Measurements from ENCODE around the gene FOLR1. TPM values are rescaled to one million over a fixed set of nuclear protein-coding genes. Genes with fewer than 3 reads are reported as not detected.
A peak's percentile ranks its signal among the peaks of the same experiment; 100 is the strongest.

FOLR1 gene
- total RNA-seq, 2 experiments from 2014 or later = not detected

DNA sequence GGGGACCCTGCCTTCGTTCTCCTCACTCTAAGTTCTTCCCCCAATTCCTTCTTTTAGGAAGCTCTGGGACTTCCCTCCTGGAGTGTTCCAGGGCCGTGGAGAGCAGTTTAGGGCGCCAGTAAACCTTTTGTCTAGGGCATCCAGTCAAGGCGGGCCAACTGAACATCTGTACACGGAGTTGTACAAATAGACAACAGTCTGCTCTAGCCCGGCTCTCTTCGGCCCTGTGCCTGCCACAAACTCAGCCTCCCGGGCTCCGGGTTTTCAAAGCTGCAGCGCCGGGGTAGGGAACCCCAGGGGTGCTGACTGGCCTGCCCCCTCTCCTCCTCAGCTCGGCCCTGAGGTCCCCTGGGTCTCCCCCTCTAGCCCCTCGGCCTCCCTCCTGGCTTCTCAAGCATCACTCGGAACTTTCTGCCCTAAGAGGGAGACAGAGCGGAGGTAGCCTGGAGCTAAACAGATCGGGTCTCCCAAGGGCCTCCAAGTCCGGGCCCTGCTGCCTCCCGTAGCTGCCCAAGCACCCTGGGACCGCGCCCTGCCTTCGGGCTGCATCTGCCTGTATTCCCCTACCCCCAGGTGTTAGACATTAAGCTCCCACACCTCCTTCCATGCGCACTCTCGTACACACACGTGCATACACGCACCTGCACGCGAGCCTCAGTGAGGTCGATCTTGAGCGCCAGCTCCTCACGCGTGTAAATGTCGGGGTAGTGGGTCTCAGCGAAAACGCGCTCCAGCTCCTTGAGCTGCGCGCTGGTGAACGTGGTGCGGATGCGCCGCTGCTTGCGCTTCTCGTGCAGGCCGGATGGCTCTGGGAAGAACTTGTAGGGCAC lies 48.7 kb downstream of the FOLR1 start:
- Mint-ChIP-seq H3K36me3 (ENCODE audit: low read depth) (peaks cover 2% of the 10 kb centered on the region), H3K4me1 (ENCODE audit: low read depth) (peaks cover 21% of the 10 kb centered on the region), H3K27me3 (ENCODE audit: low read depth) (peaks cover 47% of the 10 kb centered on the region), H3K9me3 (no peaks in the 10 kb centered on the region), H3K4me3 (peak overlapping the region; percentile 57), H3K27ac (no peak overlapping the region)
- CTCF ChIA-PET = interaction anchor here (0.7 to 1.4 kb wide), 4 partner anchors 18 to 191 kb away, joined by 3 read pairs; no protein-coding TSS in a partner anchor
- intact Hi-C loops (cut with micrococcal nuclease) = loop anchor here (5.0 kb wide), 1 partner anchor 192 kb away; the partner anchor contains the start of gene CLPB
- DNase-seq = no peak

DNA sequence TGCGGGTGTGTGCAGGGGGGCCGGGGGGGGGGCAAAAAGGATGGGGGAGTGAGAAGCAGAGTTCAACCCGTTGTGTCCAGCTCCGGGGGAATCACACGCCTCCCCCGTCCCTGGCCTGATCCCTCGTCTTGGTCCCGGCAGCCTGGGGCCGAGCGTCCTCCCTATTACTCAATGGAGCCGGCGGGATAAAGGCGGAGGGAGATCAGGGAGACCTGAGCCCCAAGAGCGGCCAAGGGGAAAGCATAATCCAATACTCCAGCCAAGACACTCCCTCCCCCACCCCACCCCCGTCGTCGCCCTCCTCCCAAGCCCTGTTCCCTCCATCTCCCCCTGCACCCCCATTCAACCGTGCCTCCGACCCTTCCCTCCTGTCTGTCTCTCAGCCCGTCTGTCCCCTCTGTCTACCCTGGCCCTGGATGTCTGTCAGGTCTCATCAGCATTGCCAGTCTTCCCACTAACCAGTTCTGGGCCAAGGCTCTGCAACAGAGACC lies 49.4 kb downstream of the FOLR1 start:
- no peak for DNase-seq
- no peaks in the 10 kb centered on the region for H3K9me3 Mint-ChIP-seq
- intact Hi-C loops (cut with micrococcal nuclease) = loop anchor here (5.0 kb wide), 1 partner anchor 191 kb away; the partner anchor contains the start of gene CLPB
- H3K27me3 Mint-ChIP-seq (ENCODE audit: low read depth) = peaks cover 47% of the 10 kb centered on the region
- CTCF ChIA-PET = interaction anchor here (0.9 to 1.4 kb wide), 3 partner anchors 19 to 190 kb away, joined by 3 read pairs; no protein-coding TSS in a partner anchor
- H3K4me1 Mint-ChIP-seq (ENCODE audit: low read depth) = peaks cover 21% of the 10 kb centered on the region
- H3K4me3 Mint-ChIP-seq = no peak overlapping the region
- H3K36me3 Mint-ChIP-seq (ENCODE audit: low read depth) = peaks cover 2% of the 10 kb centered on the region
- no peak overlapping the region for H3K27ac Mint-ChIP-seq

DNA sequence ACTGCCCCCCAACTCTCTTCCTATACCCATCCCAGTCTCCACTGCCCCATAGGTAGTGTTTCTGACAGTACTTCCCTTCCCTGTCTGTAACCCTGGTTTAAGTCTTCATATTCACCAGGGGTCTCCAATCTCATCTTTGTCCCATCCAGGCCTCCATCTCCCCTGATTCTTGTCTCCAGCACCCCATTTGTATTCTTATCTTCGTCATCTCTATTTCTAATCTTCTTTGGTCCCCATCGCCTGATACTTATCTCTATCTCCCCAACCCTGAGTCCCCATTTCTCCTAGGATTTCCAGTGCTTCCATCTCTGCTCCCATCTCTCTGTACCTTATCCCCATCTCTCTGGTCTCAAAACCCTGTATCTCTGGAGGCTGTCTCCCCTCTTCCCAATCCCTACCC lies 50.2 kb downstream of the FOLR1 start:
- H3K4me1 Mint-ChIP-seq (ENCODE audit: low read depth) = peaks cover 21% of the 10 kb centered on the region
- no peaks in the 10 kb centered on the region for H3K9me3 Mint-ChIP-seq
- H3K27ac Mint-ChIP-seq = no peak overlapping the region
- no peak for DNase-seq
- H3K36me3 Mint-ChIP-seq (ENCODE audit: low read depth) = no peaks in the 10 kb centered on the region
- H3K4me3 Mint-ChIP-seq = no peak overlapping the region
- intact Hi-C loops (cut with micrococcal nuclease) = loop anchor here (5.0 kb wide), 1 partner anchor 190 kb away; the partner anchor contains the start of gene CLPB
- CTCF ChIA-PET = no interaction called here
- peaks cover 47% of the 10 kb centered on the region for H3K27me3 Mint-ChIP-seq (ENCODE audit: low read depth)

DNA sequence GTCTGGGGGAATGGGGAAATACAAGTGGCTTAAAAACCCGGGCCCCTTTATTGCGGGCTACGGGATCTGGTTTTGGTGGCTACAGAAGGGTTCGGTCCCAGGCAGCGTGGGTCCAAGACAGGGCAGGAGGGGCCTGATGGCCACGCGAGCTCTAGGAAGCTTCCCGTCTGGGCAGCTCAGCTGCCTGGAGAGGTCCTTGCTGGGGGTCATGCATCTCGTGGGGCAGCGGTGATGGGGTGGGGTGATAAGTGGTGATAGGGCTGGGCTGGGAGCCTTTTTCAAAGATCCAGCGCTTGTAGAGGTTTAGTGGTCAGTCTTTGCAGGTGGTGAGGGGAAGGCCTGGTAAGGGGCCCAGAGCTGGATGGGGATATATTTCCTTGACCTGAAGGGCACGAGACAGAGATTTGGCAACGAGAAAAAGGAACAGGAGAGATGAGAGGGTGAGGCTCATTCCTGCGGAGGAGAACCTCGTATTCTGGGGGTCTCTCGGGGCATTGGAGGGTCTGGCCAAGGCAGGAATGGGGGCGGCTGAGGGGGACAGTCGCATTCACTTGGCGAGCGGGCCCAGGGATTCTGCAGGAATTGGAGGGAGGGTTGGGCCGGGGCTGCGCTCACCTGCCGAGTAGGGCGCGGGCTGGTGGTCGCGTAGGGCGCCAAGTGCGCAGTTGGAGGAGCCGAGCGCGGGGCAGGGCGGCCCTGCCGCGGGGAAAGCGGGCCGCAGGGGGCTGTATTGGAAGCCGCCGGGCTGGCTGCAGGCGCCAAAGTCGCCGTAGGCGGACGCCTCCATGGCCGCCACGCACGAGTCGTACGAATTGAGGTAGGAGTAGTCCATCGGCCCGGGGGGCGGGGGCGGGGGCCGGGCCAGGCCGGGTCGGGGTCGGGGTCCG lies 51.5 kb downstream of the FOLR1 start:
- Mint-ChIP-seq H3K27me3 (ENCODE audit: low read depth) (peaks cover 50% of the 10 kb centered on the region), H3K4me3 (no peak overlapping the region), H3K36me3 (ENCODE audit: low read depth) (no peaks in the 10 kb centered on the region), H3K4me1 (ENCODE audit: low read depth) (peaks cover 21% of the 10 kb centered on the region), H3K9me3 (no peaks in the 10 kb centered on the region), H3K27ac (no peak overlapping the region)
- intact Hi-C loops (cut with micrococcal nuclease) = loop anchor here (5.0 kb wide), 1 partner anchor 189 kb away; the partner anchor contains the start of gene CLPB
- CTCF ChIA-PET = interaction anchor here (0.7 kb wide), 1 partner anchor 62 kb away, joined by 3 read pairs; no protein-coding TSS in a partner anchor
- no peak for DNase-seq

DNA sequence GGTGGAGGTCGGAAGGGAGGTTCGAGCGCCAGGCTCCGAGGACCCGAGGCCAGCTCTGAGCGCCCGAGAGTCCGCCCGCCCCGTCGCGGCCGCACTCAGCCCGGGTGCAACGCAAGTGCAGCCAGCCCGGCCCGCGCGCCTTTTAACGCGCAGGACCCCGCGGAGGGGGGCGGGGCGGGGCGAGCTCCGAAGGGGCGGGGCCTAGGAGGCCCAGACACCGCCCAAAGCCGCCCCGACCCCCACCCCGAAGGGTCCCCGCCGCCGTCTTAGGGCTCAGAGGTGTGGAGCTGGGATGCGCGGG lies 52.1 kb downstream of the FOLR1 start, which contains the start of gene PHOX2A:
TSS of gene PHOX2A (minus strand) at position 117 of the 301 bp plus-strand sequence. CDS start 172 bp downstream, outside the sequence.
- CTCF ChIA-PET = no interaction called here
- no peaks in the 10 kb centered on the region for H3K36me3 Mint-ChIP-seq (ENCODE audit: low read depth)
- intact Hi-C loops (cut with micrococcal nuclease) = loop anchor here (5.0 kb wide), 1 partner anchor 188 kb away; the partner anchor contains the start of gene CLPB
- DNase-seq = no peak
- no peak within 1 kb of the TSS for H3K27ac Mint-ChIP-seq
- peaks cover 21% of the 10 kb centered on the region for H3K4me1 Mint-ChIP-seq (ENCODE audit: low read depth)
- H3K9me3 Mint-ChIP-seq = no peaks in the 10 kb centered on the region
- H3K27me3 Mint-ChIP-seq (ENCODE audit: low read depth) = peaks cover 49% of the 10 kb centered on the region
- no peak within 1 kb of the TSS for H3K4me3 Mint-ChIP-seq

DNA sequence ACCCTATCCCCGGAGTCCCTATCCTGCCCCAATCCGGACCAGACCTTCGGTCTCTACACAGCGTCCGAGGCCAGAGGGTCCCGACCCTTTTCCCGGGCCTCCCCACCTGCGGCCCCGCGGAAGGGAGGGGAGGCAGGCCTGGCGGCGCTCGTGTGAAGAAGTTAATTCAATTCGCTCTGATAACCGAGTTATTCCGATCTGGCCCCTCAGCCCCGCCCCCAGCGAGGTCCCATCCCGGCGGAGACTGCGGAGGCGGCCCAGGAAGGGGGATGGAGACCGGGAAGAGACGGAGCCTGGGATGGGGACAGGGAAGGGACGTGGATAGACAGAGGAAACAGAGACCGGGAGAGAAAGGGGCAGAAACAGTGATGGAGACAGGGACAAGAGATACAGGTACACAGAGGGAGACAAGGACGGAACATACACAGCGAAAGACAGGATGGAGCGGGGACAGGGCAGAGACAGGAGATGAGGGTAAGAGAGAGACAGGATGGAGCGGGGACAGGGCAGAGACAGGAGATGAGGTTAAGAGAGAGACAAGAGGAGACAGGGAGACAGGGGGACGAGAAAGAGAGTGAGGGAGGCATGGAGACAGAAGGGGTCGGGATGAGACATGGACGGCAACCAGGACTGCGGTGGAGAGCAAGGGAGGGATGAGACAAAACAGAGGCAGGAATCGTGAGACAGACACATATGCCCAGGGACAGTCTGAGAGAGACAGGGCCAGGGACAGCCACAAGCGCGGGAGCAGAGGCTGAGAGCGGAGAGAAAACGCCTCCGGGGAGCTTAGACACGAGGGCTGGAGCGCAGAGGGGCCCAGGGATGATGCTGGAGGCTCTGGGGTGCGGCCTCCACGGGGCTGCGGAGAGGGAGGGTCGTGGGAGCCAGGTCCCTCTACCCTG lies 52.7 kb downstream of the FOLR1 start:
- CTCF ChIA-PET = interaction anchor here (1.3 kb wide), 1 partner anchor 267 kb away, joined by 3 read pairs; no protein-coding TSS in a partner anchor
- intact Hi-C loops (cut with micrococcal nuclease) = loop anchor here (5.0 kb wide), 1 partner anchor 188 kb away; the partner anchor contains the start of gene CLPB
- H3K4me3 Mint-ChIP-seq = no peak overlapping the region
- no peaks in the 10 kb centered on the region for H3K36me3 Mint-ChIP-seq (ENCODE audit: low read depth)
- H3K9me3 Mint-ChIP-seq = no peaks in the 10 kb centered on the region
- DNase-seq = no peak
- H3K27ac Mint-ChIP-seq = no peak overlapping the region
- H3K27me3 Mint-ChIP-seq (ENCODE audit: low read depth) = peaks cover 43% of the 10 kb centered on the region
- H3K4me1 Mint-ChIP-seq (ENCODE audit: low read depth) = peaks cover 18% of the 10 kb centered on the region

DNA sequence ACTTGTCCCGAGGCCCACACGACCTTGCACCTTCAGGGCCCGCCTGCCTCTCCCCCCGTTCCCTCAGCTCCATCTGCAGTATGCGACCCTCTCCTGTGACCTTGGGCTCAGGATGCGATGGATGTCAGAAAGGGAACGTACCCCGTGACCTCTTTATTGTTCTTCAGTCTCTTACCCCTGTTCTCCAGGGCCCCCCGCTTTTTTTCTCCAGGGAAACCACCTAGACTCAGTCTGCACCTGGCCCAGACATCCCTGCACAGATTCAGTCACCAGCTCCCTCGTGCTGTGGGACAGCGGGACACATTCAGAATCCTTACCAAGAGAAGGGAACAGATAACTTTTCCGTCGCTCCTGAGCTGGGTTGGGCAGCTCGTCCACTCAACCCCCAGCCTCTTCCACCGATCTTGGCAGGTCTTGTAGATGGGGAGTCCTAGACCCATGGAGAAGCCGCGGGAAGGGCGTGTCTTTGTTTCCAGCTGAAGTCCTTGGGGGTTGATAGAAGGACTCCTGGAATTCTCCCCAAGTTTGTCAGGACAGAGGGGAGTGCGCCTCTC lies 53.4 kb downstream of the FOLR1 start:
- CTCF ChIA-PET = interaction anchor here (1.3 kb wide), 1 partner anchor 268 kb away, joined by 3 read pairs; no protein-coding TSS in a partner anchor
- no peak overlapping the region for H3K4me3 Mint-ChIP-seq
- no peak overlapping the region for H3K27ac Mint-ChIP-seq
- peaks cover 16% of the 10 kb centered on the region for H3K4me1 Mint-ChIP-seq (ENCODE audit: low read depth)
- DNase-seq = no peak
- no peaks in the 10 kb centered on the region for H3K36me3 Mint-ChIP-seq (ENCODE audit: low read depth)
- H3K9me3 Mint-ChIP-seq = no peaks in the 10 kb centered on the region
- peaks cover 42% of the 10 kb centered on the region for H3K27me3 Mint-ChIP-seq (ENCODE audit: low read depth)
- intact Hi-C loops (cut with micrococcal nuclease) = no loop called here

Other genes with a start within 250 kb of the FOLR1 start
- 1 to 10 TPM; 4.1 to 5.4 TPM for gene IL18BP, start 193.2 kb upstream of the FOLR1 start, total RNA-seq
- gene NUMA1, start 111.6 kb upstream of the FOLR1 start, total RNA-seq = 100 to 1,000 TPM; 189 to 194 TPM
- 1 to 10 TPM; 6.8 to 8.3 TPM for gene LRRC51, start 111.3 kb upstream of the FOLR1 start, total RNA-seq
- gene LAMTOR1, start 88.8 kb upstream of the FOLR1 start, total RNA-seq = 10 to 100 TPM; 39.1 to 41.8 TPM
- not detected for gene TOMT, start 86.2 kb upstream of the FOLR1 start, total RNA-seq
- gene ANAPC15, start 79.4 kb upstream of the FOLR1 start, total RNA-seq = 10 to 100 TPM; 69.1 to 70.3 TPM
- not detected for gene FOLR3, start 56.4 kb upstream of the FOLR1 start, total RNA-seq
- gene FOLR2, start 24.7 kb downstream of the FOLR1 start, total RNA-seq = not detected
- 10 to 100 TPM; 67.1 to 74.0 TPM for gene INPPL1, start 32.6 kb downstream of the FOLR1 start, total RNA-seq
- gene PHOX2A, start 52.0 kb downstream of the FOLR1 start, total RNA-seq = not detected
- 10 to 100 TPM; 42.4 to 47.3 TPM for gene CLPB, start 242.4 kb downstream of the FOLR1 start, total RNA-seq